HepG2 (cell line): ENCODE data around the gene CPT1B. TPM values are rescaled to one million over a fixed set of nuclear protein-coding genes. Genes with fewer than 3 reads are reported as not detected.

Experiments used
- AHR ChIP-seq: IDR thresholded peaks from 2 replicates; pipeline ENCODE4 v1.6.1; 2018; ENCODE audit warnings: missing genetic modification reagents, missing compliant biosample characterization
- CAMTA2 ChIP-seq: sonication (generic); formaldehyde crosslinking; IDR thresholded peaks from 2 replicates; pipeline ENCODE4 v1.4.0; 2020; ENCODE audit warnings: mild to moderate bottlenecking, missing genetic modification reagents, borderline replicate concordance
- CEBPB ChIP-seq: IDR thresholded peaks from 2 replicates; pipeline ENCODE4 v1.6.1; 2011; ENCODE audit warnings: low read depth, low read length, improper control_type of control experiment, borderline replicate concordance
- IRF2 ChIP-seq: IDR thresholded peaks from 2 replicates; pipeline ENCODE4 v1.6.1; 2018; ENCODE audit warnings: missing genetic modification reagents, missing compliant biosample characterization
- MIXL1 ChIP-seq: IDR thresholded peaks from 2 replicates; pipeline ENCODE4 v1.6.1; 2016
- NFATC3 ChIP-seq: sonication (generic); formaldehyde crosslinking; IDR thresholded peaks from 2 replicates; pipeline ENCODE4 v1.5.1; 2020; ENCODE audit warnings: mild to moderate bottlenecking, missing genetic modification reagents
- NFIC ChIP-seq: IDR thresholded peaks from 2 replicates; pipeline ENCODE4 v1.6.1; 2012; ENCODE audit warnings: mild to moderate bottlenecking, low read length, inconsistent platforms
- NFRKB ChIP-seq: fragments of 450-650 bp; IDR thresholded peaks from 2 replicates; pipeline ENCODE4 v1.6.1; 2017
- NR2C2 ChIP-seq: sonication (generic); formaldehyde crosslinking; IDR thresholded peaks from 2 replicates; pipeline ENCODE4 v1.4.0; 2020; ENCODE audit warnings: missing genetic modification reagents, mild to moderate bottlenecking, moderate library complexity, borderline replicate concordance
- PCBP1 ChIP-seq: fragments of 200-400 bp; formaldehyde crosslinking; IDR thresholded peaks from 2 replicates; pipeline ENCODE4 v1.6.1; 2017; ENCODE audit warnings: mild to moderate bottlenecking, low read depth, low read length, borderline replicate concordance
- PHF5A ChIP-seq: IDR thresholded peaks from one replicate; pipeline ENCODE4 v1.6.1; 2018; ENCODE audit warnings: low read depth, missing genetic modification reagents; ENCODE audit not compliant: unreplicated experiment
- POGZ ChIP-seq: sonication (generic); formaldehyde crosslinking; IDR thresholded peaks from 2 replicates; pipeline ENCODE4 v1.4.0; 2020; ENCODE audit warnings: mild to moderate bottlenecking, missing genetic modification reagents
- POLR2AphosphoS2 ChIP-seq: IDR thresholded peaks from 2 replicates; pipeline ENCODE4 v1.6.1; 2011; ENCODE audit warnings: low read depth, low read length, improper control_type of control experiment
- ZNF343 ChIP-seq: sonication (generic); formaldehyde crosslinking; IDR thresholded peaks from 2 replicates; pipeline ENCODE4 v1.4.0; 2020; ENCODE audit warnings: mild to moderate bottlenecking, missing genetic modification reagents
- ZNF777 ChIP-seq: sonication (generic); formaldehyde crosslinking; IDR thresholded peaks from 2 replicates; pipeline ENCODE4 v1.4.0; 2020; ENCODE audit warnings: missing genetic modification reagents
- ZSCAN25 ChIP-seq: sonication (generic); formaldehyde crosslinking; IDR thresholded peaks from 2 replicates; pipeline ENCODE4 v1.8.0; 2022; ENCODE audit warnings: mild to moderate bottlenecking, missing genetic modification reagents
- polyA plus RNA-seq, 8 experiments: library from polyadenylated mRNA; depleted of rRNA in 3 of 8; stranded (reverse) in 7 of 8; unstranded in 1 of 8; fragments of >200 nt; fragmentation: Illumina TruSeq in 4 of 8; extraction: Trizol in 4 of 8; gene quantifications; 2 replicates each; pipeline versions ENCODE4 v1.2.1 to v1.2.3, GENCODE V29; 2011 to 2016; ENCODE audit warnings: low read depth in 4 of 8, missing spikeins in 1 of 8, mixed read lengths in 1 of 8; ENCODE audit not compliant: insufficient read depth in 1 of 8
- total RNA-seq, 5 experiments: library from RNA; depleted of rRNA; stranded (reverse); fragments of >200 nt; fragmentation: Illumina TruSeq; extraction: Trizol; gene quantifications; 2 replicates each; pipeline ENCODE4 v1.2.3, GENCODE V29; 2016; ENCODE audit warnings: low read depth in 1 of 5
- TF ChIP-seq, protein P1 (sequence below): fragments of 450-650 bp; IDR thresholded peaks from 2 replicates; pipeline ENCODE4 v1.6.1; 2017; ENCODE audit warnings: mild to moderate bottlenecking
- TF ChIP-seq, protein P2 (sequence below): sonication (generic); formaldehyde crosslinking; IDR thresholded peaks from 2 replicates; pipeline ENCODE4 v1.4.0; 2020; ENCODE audit warnings: missing genetic modification reagents
- TF ChIP-seq, protein P3 (sequence below): sonication (generic); IDR thresholded peaks from 2 replicates; pipeline ENCODE4 v1.6.1; 2016; ENCODE audit warnings: low read depth, borderline replicate concordance
- TF ChIP-seq, protein P4 (sequence below): sonication (generic); formaldehyde crosslinking; IDR thresholded peaks from 2 replicates; pipeline ENCODE4 v1.4.0; 2020; ENCODE audit warnings: missing genetic modification reagents

Gene CPT1B
- total and polyA plus RNA-seq, 2 of the 13 experiments (the other 11 are each of a cell fraction or from before 2014, with no cell fraction given): 9.2 to 19.5 TPM

DNA sequence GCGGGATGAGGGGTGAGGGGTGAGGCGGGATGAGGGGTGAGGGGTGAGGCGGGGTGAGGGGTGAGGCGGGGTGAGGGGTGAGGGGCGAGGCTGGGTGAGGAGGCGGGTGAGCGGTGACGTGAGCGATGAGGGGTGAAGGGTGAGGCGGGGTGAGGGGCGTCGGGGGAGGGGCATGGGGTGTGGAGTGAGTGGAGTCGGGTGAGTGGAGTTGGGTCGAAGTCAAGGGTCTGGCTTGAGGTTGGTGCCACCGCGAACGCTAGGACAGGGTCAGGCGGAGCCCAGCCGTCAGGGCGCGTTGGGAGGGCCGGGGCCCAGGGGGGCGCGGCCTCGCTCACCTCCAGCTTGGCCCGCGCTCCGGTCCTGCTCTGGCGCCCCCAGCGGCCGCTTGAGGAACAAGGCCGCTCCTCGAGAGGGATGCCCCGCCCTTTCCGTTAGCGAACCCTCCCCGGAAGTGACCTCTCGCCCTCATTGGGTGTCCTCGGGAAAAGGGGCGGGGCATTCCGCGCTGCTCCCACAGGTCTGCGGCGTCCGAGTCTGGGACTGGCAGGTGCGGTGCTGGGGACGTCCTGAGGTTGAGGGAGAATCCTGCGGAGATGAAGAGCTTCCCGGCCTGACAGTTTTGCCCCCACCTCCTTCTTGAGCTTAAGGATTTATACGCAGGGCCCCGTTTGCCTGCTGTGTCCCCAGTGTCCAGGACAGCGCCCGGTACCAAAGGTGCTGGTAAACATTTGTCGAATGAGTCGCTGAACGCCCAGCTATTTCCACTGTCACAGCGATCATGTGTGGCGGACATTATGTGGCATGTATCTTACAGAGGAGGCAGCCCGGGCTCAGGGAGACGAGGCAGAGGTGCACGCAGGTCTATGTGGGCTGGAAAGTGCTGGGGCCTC lies 15.5 kb downstream of the CPT1B start, which contains the start of gene SYCE3 (continued):
- TF ChIP-seq IRF2 (peak; percentile 51; the same call in 1 of the 2 replicates), MIXL1 (CRISPR knock-in tag) (no peak), PHF5A (peak; percentile 48), PCBP1 (no peak), ZNF777 (peak; percentile 63), CAMTA2 (CRISPR knock-in tag) (no peak), NFRKB (no peak), CEBPB (no peak), AHR (CRISPR knock-in tag) (0 out of 2 replicates have a peak, but pooled peaks have one; percentile 46), NFIC (no peak), NR2C2 (CRISPR knock-in tag) (peak; percentile 81; the same call in 1 of the 2 replicates), ZSCAN25 (CRISPR knock-in tag) (peak; percentile 94), NFATC3 (no peak), POLR2AphosphoS2 (no peak), ZNF343 (CRISPR knock-in tag) (no peak), POGZ (CRISPR knock-in tag) (no peak)
- TF ChIP-seq, protein P1, sequence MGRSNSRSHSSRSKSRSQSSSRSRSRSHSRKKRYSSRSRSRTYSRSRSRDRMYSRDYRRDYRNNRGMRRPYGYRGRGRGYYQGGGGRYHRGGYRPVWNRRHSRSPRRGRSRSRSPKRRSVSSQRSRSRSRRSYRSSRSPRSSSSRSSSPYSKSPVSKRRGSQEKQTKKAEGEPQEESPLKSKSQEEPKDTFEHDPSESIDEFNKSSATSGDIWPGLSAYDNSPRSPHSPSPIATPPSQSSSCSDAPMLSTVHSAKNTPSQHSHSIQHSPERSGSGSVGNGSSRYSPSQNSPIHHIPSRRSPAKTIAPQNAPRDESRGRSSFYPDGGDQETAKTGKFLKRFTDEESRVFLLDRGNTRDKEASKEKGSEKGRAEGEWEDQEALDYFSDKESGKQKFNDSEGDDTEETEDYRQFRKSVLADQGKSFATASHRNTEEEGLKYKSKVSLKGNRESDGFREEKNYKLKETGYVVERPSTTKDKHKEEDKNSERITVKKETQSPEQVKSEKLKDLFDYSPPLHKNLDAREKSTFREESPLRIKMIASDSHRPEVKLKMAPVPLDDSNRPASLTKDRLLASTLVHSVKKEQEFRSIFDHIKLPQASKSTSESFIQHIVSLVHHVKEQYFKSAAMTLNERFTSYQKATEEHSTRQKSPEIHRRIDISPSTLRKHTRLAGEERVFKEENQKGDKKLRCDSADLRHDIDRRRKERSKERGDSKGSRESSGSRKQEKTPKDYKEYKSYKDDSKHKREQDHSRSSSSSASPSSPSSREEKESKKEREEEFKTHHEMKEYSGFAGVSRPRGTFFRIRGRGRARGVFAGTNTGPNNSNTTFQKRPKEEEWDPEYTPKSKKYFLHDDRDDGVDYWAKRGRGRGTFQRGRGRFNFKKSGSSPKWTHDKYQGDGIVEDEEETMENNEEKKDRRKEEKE: no peak
- TF ChIP-seq, protein P2, sequence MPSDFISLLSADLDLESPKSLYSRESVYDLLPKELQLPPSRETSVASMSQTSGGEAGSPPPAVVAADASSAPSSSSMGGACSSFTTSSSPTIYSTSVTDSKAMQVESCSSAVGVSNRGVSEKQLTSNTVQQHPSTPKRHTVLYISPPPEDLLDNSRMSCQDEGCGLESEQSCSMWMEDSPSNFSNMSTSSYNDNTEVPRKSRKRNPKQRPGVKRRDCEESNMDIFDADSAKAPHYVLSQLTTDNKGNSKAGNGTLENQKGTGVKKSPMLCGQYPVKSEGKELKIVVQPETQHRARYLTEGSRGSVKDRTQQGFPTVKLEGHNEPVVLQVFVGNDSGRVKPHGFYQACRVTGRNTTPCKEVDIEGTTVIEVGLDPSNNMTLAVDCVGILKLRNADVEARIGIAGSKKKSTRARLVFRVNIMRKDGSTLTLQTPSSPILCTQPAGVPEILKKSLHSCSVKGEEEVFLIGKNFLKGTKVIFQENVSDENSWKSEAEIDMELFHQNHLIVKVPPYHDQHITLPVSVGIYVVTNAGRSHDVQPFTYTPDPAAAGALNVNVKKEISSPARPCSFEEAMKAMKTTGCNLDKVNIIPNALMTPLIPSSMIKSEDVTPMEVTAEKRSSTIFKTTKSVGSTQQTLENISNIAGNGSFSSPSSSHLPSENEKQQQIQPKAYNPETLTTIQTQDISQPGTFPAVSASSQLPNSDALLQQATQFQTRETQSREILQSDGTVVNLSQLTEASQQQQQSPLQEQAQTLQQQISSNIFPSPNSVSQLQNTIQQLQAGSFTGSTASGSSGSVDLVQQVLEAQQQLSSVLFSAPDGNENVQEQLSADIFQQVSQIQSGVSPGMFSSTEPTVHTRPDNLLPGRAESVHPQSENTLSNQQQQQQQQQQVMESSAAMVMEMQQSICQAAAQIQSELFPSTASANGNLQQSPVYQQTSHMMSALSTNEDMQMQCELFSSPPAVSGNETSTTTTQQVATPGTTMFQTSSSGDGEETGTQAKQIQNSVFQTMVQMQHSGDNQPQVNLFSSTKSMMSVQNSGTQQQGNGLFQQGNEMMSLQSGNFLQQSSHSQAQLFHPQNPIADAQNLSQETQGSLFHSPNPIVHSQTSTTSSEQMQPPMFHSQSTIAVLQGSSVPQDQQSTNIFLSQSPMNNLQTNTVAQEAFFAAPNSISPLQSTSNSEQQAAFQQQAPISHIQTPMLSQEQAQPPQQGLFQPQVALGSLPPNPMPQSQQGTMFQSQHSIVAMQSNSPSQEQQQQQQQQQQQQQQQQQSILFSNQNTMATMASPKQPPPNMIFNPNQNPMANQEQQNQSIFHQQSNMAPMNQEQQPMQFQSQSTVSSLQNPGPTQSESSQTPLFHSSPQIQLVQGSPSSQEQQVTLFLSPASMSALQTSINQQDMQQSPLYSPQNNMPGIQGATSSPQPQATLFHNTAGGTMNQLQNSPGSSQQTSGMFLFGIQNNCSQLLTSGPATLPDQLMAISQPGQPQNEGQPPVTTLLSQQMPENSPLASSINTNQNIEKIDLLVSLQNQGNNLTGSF (CRISPR knock-in tag): no peak
- TF ChIP-seq, protein P3, sequence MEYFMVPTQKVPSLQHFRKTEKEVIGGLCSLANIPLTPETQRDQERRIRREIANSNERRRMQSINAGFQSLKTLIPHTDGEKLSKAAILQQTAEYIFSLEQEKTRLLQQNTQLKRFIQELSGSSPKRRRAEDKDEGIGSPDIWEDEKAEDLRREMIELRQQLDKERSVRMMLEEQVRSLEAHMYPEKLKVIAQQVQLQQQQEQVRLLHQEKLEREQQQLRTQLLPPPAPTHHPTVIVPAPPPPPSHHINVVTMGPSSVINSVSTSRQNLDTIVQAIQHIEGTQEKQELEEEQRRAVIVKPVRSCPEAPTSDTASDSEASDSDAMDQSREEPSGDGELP: no peak
- TF ChIP-seq, protein P4, sequence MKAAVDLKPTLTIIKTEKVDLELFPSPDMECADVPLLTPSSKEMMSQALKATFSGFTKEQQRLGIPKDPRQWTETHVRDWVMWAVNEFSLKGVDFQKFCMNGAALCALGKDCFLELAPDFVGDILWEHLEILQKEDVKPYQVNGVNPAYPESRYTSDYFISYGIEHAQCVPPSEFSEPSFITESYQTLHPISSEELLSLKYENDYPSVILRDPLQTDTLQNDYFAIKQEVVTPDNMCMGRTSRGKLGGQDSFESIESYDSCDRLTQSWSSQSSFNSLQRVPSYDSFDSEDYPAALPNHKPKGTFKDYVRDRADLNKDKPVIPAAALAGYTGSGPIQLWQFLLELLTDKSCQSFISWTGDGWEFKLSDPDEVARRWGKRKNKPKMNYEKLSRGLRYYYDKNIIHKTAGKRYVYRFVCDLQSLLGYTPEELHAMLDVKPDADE (CRISPR knock-in tag): no peak
